Measurements from ENCODE around the gene C1orf50.

- TF ChIP-seq CTCF (IDR thresholded peaks at IDR 0.05; ENCODE audit: low read depth, low read length) (no peak), EZH2phosphoT487 (IDR thresholded peaks at IDR 0.05; ENCODE audit: low read depth) (no peak)
Measured at GRCh38 chr1:42761567-42761966, 5.5 kb upstream of the C1orf50 start.

All from OCI-LY3 (cell line).